ENCODE results near the gene GJA4. TPM values are rescaled to one million over a fixed set of nuclear protein-coding genes. Genes with fewer than 3 reads are reported as not detected.

The GJA4 gene
- total and polyA plus RNA-seq, 2 donors (not counting 3 experiments of a cell fraction or from before 2014, with no cell fraction given) = 22.1 to 175 TPM

- H3K4me2 ChIP-seq (ENCODE audit: insufficient read depth, low read length) = no peak within 1 kb of the TSS
- dilution Hi-C loops (cut with MboI; ENCODE audit: extremely low pct_ligation_motif_present, low sequenced_read_pairs) (no loop called here), intact Hi-C loops (cut with micrococcal nuclease) (no loop called here)
- H2AFZ ChIP-seq (ENCODE audit: low read depth, low read length) = no peak within 1 kb of the TSS
- H3K4me1 ChIP-seq (ENCODE audit: control insufficient read depth, extremely low read depth, insufficient read depth, low read length) = no peaks in the 10 kb centered on the region
- no peaks in the 10 kb centered on the region for H4K20me1 ChIP-seq (replicated peaks; ENCODE audit: control insufficient read depth, extremely low read depth, insufficient read depth, low read length)
- H3K4me3 ChIP-seq (replicated peaks in 1 of 3; ENCODE audit: insufficient read depth in 1 of 3, low read depth in 1 of 3, low read length in 3 of 3) = no peak within 1 kb of the TSS
- no peaks in the 10 kb centered on the region for H3K9me3 ChIP-seq (replicated peaks; ENCODE audit: control insufficient read depth, insufficient read depth, low read length)
- no TSS peak for BruUV-seq (replicated peaks)
- no peaks in the 10 kb centered on the region for H3K79me2 ChIP-seq (ENCODE audit: control insufficient read depth, insufficient read depth, low read length)
- TF ChIP-seq MAX (IDR thresholded peaks at IDR 0.05; ENCODE audit: insufficient read depth, insufficient read length) (no peak), CTCF (IDR thresholded peaks at IDR 0.05; ENCODE audit: extremely low read depth in 1 of 2, insufficient read depth in 1 of 2, low read depth in 1 of 2, low read length in 2 of 2) (no peak), GATA2 (IDR thresholded peaks at IDR 0.05; ENCODE audit: insufficient read depth, insufficient read length, low read depth, low read length) (no peak), EZH2 (IDR thresholded peaks at IDR 0.05; ENCODE audit: borderline replicate concordance, low read depth, low read length, severe bottlenecking) (no peak), JUN (IDR thresholded peaks at IDR 0.05; ENCODE audit: borderline replicate concordance, insufficient read depth, insufficient read length, low read depth) (no peak), POLR2AphosphoS5 (IDR thresholded peaks at IDR 0.05; ENCODE audit: insufficient read depth, low read depth, low read length) (no peak), FOS (IDR thresholded peaks at IDR 0.05; ENCODE audit: borderline replicate concordance, insufficient read depth, low read length) (no peak), POLR2A (IDR thresholded peaks at IDR 0.05; ENCODE audit: low read depth, low read length) (no peak), MYC (IDR thresholded peaks at IDR 0.05; ENCODE audit: low read depth, low read length) (no peak)
- H3K36me3 ChIP-seq (ENCODE audit: control insufficient read depth in 2 of 2, extremely low read depth in 1 of 2, insufficient read depth in 2 of 2, low read length in 2 of 2) = no peaks in the 10 kb centered on the region
- FAIRE-seq (no peak), DNase-seq (ENCODE audit: low read depth, low spot score) (no peak)
- H3K9me1 ChIP-seq (replicated peaks; ENCODE audit: control insufficient read depth, extremely low read depth, insufficient read depth, low read length) = no peaks in the 10 kb centered on the region
- ChIA-PET POLR2A (no interaction called here), CTCF (interaction anchor here (2.3 kb wide), 1 partner anchor 17 kb away, joined by 9 read pairs; no protein-coding TSS in a partner anchor)
- no peaks in the 10 kb centered on the region for H3K27me3 ChIP-seq (ENCODE audit: control insufficient read depth in 2 of 2, insufficient read depth in 2 of 2, low read length in 2 of 2)
- H3K27ac ChIP-seq (ENCODE audit: insufficient read depth, low read depth, low read length) = no peak within 1 kb of the TSS
- H3K9ac ChIP-seq (replicated peaks; ENCODE audit: extremely low read depth, insufficient read depth, low read length) = no peak within 1 kb of the TSS
Observed at GRCh38 chr1:34759503-34760357, 33.1 kb upstream of the GJA4 start, which contains the start of gene GJB4. GJB4 (plus strand) TSS chr1:34759740; CDS start chr1:34761255, 1,515 bp downstream.
